Mammary epithelial cell (primary cell): ENCODE results near the gene FGFRL1.

Experiments
- EZH2 ChIP-seq: IDR thresholded peaks from 2 replicates; pipeline ENCODE4 v1.6.1; 2012; ENCODE audit warnings: low read length, inconsistent platforms, borderline replicate concordance
- TF ChIP-seq, protein P1 (sequence below), 2 donors: IDR thresholded peaks in 1 of 2; conservative IDR thresholded peaks in 1 of 2; 2 replicates each; pipeline ENCODE4 v1.5.1; 2011 to 2012; ENCODE audit warnings: inconsistent platforms in 2 of 2, low read length in 2 of 2, mild to moderate bottlenecking in 2 of 2, control low read depth in 1 of 2, low read depth in 1 of 2; ENCODE audit not compliant: insufficient read depth in 1 of 2; ENCODE audit errors: extremely low read depth in 1 of 2

- TF ChIP-seq, protein P1, sequence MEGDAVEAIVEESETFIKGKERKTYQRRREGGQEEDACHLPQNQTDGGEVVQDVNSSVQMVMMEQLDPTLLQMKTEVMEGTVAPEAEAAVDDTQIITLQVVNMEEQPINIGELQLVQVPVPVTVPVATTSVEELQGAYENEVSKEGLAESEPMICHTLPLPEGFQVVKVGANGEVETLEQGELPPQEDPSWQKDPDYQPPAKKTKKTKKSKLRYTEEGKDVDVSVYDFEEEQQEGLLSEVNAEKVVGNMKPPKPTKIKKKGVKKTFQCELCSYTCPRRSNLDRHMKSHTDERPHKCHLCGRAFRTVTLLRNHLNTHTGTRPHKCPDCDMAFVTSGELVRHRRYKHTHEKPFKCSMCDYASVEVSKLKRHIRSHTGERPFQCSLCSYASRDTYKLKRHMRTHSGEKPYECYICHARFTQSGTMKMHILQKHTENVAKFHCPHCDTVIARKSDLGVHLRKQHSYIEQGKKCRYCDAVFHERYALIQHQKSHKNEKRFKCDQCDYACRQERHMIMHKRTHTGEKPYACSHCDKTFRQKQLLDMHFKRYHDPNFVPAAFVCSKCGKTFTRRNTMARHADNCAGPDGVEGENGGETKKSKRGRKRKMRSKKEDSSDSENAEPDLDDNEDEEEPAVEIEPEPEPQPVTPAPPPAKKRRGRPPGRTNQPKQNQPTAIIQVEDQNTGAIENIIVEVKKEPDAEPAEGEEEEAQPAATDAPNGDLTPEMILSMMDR (conservative IDR thresholded peaks at IDR 0.05 in 1 of 2, IDR thresholded peaks at IDR 0.05 in 1 of 2; ENCODE audit: extremely low read depth in 1 of 2, insufficient read depth in 1 of 2, low read depth in 1 of 2, low read length in 2 of 2) = no peak
- TF ChIP-seq EZH2 = no peak
Observed at GRCh38 chr4:992297-993110, 18.9 kb upstream of the FGFRL1 start.
